Thyroid gland (tissue), 4 donors: ENCODE results near the gene IKZF2.

Experiments
- CTCF ChIP-seq, 6 experiments: fragments of 200-600 bp in 3 of 6; fragments of 450-650 bp in 3 of 6; sonication (generic) in 3 of 6; IDR thresholded peaks; one replicate each; pipeline ENCODE4 v1.5.1; 2016 to 2019; ENCODE audit warnings: antibody characterized with exemption in 6 of 6, mild to moderate bottlenecking in 2 of 6, inconsistent platforms in 1 of 6, moderate library complexity in 1 of 6
- POLR2A ChIP-seq, 2 donors: fragments of 450-650 bp; IDR thresholded peaks; one replicate each; pipeline ENCODE4 v1.6.1; 2017; ENCODE audit warnings: antibody characterized with exemption in 2 of 2, mild to moderate bottlenecking in 2 of 2, moderate library complexity in 1 of 2

GRCh38 chr2:213161759-213162515 lies 10.5 kb upstream of the IKZF2 start:
- TF ChIP-seq CTCF (IDR thresholded peaks at IDR 0.05) (no peak), POLR2A (IDR thresholded peaks at IDR 0.05) (no peak)
